T47D (cell line): Measurements from ENCODE around the gene TNKS1BP1.

Experiments used
- DNase-seq, 2 experiments: peaks; one replicate each; pipeline versions ENCODE4 v3.0.0 to v3.0.0-alpha.2; 2011 to 2012; ENCODE audit warnings: low read depth in 1 of 2, low spot score in 1 of 2
- JUND ChIP-seq: IDR thresholded peaks from 2 replicates; pipeline ENCODE4 v1.6.1; 2012; ENCODE audit warnings: low read depth
- in situ Hi-C: cut with HindIII; loops from 2 replicates; pipeline ENCODE4 v1.10.0; 2016; ENCODE audit warnings: low sequenced_read_pairs, low pct_unique_long_range_greater_than_20kb

The TNKS1BP1 gene

DNA sequence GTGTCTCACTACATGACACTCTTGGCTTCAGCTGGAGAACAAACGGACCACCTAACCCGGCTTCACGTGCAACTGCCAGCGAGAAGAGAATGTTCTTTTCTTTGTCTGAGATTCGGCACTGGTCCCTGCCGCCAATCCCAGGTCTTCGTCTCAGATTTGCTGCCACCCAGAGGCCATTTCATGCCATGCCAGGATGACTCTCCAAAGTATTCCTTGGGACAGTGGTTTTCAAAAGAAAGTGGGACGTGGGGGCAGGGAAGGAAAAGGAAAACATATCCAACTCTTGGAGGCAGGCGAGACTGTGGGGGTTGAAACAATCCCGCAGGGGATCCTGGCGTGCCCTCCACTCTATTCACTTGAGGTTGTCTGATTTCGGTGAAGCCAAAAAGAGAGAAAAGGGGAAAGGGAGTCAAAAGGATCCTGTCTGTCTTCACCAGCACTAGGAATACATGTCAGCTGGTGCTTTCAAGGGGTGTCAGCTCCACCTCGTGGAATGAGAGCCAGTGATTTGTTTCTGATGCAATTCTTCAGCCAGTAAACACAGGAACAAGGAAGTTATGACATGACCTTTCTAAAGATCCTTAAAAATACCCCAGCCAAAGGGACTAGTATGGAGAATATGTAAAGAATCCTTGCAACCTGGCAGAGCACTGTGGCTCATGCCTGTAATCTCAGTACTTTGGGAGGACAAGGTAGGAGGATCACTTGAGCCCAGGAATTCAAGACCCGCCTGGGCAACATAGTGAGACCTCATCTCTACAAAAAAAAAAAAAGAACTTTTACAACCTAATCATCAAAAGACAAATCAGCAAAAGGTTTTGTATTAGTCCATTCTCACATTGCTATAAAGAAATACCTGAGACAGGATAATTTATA, 46.7 kb downstream of the TNKS1BP1 start:
- DNase-seq, result peak; percentile 68 to 93
- TF ChIP-seq JUND, result no peak
- in situ Hi-C loops, result no loop called here

DNA sequence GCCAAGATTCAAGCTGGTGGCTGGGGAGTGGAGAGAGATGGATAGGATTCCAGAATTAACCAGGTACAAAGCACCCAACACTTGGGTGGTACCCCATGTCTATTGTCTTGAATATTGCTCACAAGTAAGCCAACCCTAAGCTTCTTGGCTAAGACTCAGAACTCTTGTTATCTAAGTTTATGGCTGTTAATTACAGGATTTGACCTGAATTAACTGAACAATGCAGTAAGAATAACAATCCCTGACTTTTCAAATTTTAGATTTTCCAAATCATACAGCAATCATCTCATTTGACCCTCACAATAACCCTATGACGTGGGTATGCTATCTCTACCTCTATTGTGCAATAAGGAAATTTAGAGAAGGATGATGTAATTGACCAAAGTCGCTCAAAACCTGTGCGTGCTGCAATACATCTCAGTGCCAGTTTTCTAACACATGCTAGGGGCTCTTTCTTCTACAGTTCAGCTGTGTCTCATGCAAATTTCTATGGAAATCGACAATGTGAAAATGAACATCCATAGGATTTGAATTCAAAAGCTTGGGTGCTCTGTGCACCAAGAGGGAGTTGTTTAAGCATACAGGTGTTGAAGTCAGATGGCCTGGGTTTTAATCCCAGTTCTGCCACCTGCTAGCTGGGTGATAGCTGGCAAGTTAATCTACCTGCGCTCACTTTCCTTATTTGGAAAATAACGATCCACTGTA, 47.6 kb downstream of the TNKS1BP1 start:
- no peak for DNase-seq
- TF ChIP-seq JUND, result no peak
- in situ Hi-C loops, result no loop called here

DNA sequence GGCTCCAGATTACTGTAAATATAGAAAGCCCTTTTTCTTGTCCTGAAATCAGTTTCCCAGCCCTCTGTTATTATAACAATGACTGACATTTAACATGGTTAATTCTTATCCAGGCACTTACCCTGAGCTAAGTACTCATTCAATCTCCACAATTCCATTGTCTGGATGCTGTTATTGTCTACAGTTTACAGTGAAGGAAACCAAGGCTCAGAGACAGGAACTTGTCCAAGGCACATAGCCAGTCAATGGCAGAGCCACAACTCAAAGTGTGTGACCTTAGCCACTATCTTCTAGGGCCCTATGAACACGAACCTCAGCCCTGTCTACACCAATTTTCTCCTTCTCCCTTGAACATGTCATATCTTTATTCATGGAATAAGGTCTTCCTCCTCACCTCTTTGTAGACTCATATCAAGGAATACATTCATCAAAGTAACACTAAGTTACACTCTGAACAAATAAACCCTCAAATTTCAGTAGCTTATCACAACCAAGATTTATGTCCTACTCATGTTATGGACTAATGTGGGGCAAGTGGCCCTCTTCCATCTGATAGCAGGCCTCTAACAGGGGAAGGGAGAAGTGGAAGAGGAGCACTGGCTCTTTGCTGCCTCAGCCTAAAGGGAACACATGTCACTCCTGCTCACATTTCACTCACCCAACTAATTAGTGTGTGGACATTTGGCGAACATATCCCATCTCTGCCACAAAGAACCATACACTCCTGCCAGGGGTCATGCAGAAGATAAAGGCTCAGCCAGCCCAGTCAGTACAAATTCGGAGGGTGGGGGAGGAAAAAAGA, 48.4 kb downstream of the TNKS1BP1 start:
- in situ Hi-C loops, result no loop called here
- no peak for TF ChIP-seq JUND
- no peak for DNase-seq

DNA sequence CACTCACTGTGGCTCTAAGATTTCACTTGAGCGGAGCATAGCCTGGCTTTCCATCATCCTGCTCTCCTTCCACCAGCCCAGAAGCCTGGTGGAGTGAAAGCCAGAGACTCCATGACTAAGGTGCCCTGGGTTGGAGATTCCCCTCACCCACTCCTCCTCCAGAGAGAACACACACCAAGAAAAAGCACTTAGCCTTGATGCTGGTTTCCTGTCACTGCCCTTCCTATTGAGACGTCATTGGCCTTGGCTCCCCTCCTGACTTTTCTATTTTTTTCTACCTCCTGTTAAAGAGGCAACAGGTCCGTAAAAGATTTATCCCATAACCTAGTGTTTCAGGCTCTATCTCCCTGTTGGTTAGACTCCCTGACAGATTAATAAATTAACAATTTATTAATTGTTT, 49.2 kb downstream of the TNKS1BP1 start:
- DNase-seq, result no peak
- in situ Hi-C loops, result no loop called here
- no peak for TF ChIP-seq JUND

DNA sequence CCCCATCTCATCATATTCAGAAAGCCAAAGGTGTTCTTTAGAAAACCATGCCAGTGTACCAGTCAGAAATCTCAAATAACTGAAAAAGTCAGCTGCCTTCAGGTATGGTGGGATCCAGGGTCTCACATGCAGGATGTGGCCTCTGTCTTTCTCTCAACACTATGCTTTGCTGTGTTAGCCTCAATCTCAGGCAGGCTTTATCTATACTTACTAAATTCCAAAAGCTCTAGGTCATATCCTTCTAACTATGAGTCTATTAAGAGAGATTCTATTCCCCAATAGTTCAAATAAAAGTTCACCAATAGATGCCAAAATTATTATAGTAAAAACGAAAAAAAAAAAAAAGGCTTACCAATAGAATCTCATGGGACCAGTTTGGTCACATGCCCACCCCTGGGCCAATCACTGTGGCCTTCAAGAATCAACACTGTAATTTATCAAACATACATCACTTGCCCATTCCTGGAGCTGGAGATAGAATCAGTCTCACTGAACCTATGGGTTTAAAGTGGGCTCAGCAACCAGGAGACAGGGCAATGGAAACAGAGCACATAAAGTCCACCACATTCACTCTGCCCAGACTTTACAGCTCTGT, 49.8 kb downstream of the TNKS1BP1 start:
- TF ChIP-seq JUND, result no peak
- DNase-seq, result no peak
- in situ Hi-C loops, result no loop called here

DNA sequence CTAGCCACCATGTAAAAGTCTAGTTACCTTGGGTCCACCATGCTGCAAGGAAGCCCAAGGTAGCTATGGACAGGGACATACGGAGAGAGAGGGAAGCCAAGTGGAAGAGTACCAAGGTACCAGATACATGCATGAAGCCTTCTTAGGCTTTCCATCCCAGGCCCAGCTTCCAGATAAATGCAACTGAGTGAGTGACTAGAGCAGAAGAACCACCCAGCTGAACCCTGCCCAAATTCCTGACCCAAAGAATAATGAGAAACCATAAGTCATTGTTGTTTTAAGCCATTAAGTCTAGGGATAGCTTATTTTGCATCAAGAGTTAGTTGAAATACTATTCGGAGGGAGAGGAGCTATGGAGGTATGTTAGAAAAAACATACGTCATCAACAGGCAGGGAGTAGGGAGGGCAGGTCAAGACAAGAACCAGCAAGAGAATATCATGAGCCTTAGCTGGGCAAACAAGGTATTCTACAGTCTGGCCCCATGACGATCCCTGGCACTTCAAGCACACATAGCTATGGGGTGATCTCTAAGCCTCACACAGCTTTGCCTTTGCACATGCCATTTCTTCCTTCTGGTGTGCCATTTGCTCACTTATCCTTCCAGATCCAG, 51.2 kb downstream of the TNKS1BP1 start:
- DNase-seq, result no peak
- in situ Hi-C loops, result no loop called here
- no peak for TF ChIP-seq JUND

DNA sequence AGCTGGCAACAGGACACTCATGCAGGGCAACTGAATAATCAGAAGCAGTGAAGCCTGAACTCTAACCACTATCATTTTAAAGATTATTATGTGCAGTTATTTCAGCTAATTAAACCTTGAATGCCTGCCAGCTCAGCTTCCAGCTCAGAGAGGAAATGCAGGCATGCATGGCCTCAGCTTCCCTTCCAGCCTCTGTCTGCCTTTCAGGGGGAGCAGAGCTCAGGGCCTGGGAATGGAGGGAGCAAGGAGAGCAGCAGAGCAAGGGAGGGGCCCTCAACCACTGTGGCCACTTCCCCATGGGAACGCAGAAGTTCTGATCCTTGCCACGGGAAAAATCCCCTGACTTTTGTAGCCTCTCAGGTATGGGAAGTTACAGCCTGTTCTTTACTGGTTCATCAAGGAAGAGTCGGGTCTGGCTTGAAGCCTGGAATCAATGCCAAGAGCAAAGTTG, 55.2 kb downstream of the TNKS1BP1 start:
- peak in 1 of 2 experiments; percentile 27 for DNase-seq
- in situ Hi-C loops, result no loop called here
- no peak for TF ChIP-seq JUND

DNA sequence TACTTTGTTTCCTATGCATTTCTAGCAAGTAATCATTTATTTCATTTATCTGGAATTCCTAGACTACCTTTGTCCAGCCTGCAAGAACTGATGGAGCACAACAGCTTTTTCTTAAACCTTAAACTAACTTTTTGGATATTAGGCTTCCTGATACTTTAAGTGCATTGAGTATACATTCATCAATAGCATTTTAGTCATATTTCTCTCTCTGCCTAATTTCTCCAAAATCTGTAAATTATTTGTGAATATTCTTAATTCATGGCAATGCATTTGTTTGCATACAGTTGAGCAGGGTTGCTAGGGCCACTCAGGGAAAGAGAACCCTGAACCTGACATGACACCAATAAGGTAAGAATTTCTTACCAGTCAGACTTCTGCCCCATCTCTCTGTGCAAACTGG, 58.6 kb downstream of the TNKS1BP1 start:
- DNase-seq, result no peak
- in situ Hi-C loops, result no loop called here
- TF ChIP-seq JUND, result no peak

DNA sequence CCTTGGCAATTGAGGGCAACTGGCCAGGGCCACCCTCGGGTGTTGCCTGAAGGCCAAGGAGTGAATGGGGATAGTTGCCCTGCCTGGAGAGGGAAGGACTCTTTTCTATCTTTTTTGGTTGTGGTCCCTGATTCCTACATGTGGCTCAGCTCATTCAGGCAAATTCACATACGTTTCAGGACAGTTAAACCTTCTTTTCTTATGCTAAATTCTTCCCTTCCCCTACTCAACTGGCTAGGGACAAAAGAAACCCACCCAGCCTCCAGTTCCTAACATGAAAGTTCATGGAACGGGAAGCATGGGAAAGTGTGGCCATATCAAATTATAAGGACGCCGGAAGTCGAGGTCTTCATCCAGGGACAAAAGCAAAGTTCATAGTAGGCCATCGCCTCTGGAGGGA, 61.4 kb downstream of the TNKS1BP1 start:
- in situ Hi-C loops, result no loop called here
- DNase-seq, result no peak
- no peak for TF ChIP-seq JUND

DNA sequence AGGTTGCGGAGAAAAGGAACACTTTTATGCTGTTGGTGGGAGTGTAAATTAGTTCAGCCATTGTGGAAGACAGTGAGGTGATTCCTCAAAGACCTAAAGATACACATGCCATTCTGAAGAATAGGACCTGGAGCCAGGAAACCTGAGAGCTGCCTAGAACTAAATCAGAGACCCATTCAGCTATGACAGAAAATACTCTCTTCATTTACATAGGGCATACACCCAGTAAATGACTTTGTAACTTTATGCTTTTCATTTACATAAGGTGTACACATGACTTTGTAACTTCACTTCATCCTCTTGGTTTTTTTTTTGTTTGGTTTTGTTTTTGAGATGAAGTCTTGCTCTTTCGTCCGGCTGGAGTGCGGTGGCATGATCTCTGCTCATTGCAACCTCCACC, 62.6 kb downstream of the TNKS1BP1 start:
- no peak for TF ChIP-seq JUND
- no peak for DNase-seq
- in situ Hi-C loops, result no loop called here

DNA sequence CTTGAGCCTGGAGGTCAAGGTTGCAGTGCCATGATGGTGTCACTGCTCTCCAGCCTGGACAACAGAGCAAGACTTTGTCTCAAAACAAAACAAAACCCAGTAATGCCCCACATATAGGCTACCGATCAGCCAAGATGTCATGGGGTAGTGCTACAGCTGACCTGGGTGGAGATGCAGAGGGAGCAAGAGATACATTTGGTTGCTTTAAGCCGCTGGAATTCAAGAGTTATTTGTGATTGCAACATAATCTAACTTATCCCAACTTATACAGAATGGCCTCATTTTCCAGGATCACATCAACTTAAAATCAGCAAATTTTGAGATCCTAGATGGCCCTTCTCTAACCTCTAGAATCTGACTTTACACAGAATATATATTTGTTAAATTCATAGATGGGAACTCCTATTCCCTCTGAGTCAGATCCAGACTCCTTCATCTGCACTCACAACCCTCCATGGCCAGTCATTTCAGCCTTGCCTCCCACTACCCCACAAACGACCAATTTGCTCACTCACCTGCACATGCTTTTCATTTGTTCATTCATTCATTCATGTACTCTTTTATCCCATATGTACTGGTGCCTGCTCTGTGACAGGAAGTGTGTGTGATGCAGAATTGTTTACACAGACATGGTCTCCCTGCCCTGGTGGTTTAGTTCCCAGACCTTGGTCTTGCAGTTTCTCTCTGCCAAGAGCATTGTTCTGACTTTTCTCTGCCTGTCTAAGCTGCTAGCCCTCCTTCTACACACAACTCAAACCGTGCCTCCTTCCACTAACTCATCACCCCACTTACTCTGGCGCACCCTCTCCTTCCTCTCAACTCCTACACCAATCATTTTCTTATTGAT, 63.6 kb downstream of the TNKS1BP1 start:
- in situ Hi-C loops, result no loop called here
- no peak for TF ChIP-seq JUND
- DNase-seq, result no peak
